Left lung (tissue), 10 donors: ENCODE data around the gene WDR88. TPM values are rescaled to one million over a fixed set of nuclear protein-coding genes. Genes with fewer than 3 reads are reported as not detected.
A peak's percentile ranks its signal among the peaks of the same experiment; 100 is the strongest.

Source experiments
- ATAC-seq: fragments of 200-7000 bp; cut with Tn5 transposase; one replicate; pipeline ENCODE4 v1.9.1; 2020; ENCODE audit warnings: moderate library complexity
- DNase-seq, 4 donors: peaks; one replicate each; pipeline ENCODE4 v3.0.0-alpha.2; 2013 to 2020
- H3K27ac ChIP-seq, 2 donors: fragments of 200-600 bp; sonication (generic) in 1 of 2; one replicate each; pipeline versions ENCODE4 v1.5.0 to v1.8.0; 2020 to 2021
- H3K27me3 ChIP-seq, 2 donors: fragments of 200-600 bp; sonication (generic) in 1 of 2; one replicate each; pipeline versions ENCODE4 v1.5.0 to v1.8.0; 2020 to 2021
- H3K36me3 ChIP-seq, 2 donors: fragments of 200-600 bp; sonication (generic) in 1 of 2; one replicate each; pipeline versions ENCODE4 v1.5.0 to v1.8.0; 2020 to 2021
- H3K4me1 ChIP-seq, 2 donors: fragments of 200-600 bp; one replicate each; pipeline ENCODE4 v1.8.0; 2021
- H3K4me3 ChIP-seq, 2 donors: fragments of 200-600 bp; sonication (generic) in 1 of 2; one replicate each; pipeline versions ENCODE4 v1.5.0 to v1.8.0; 2020 to 2021; ENCODE audit warnings: mild to moderate bottlenecking in 1 of 2
- H3K9me3 ChIP-seq, 2 donors: fragments of 200-600 bp; sonication (generic) in 1 of 2; one replicate each; pipeline versions ENCODE4 v1.5.0 to v1.8.0; 2020 to 2021
- intact Hi-C, 2 donors: fragments of 100-400 bp; cut with DNase I; formaldehyde crosslinking; loops; one replicate each; pipeline versions ENCODE4 v1.11.2 to v1.14.2; 2022
- polyA plus RNA-seq, 6 donors: library from polyadenylated mRNA; unstranded; fragments of 120-200 nt; gene quantifications; one replicate each; pipeline ENCODE4 v1.2.1, GENCODE V29; 2013; ENCODE audit not compliant: insufficient read length in 6 of 6
- total RNA-seq, 2 donors: library from RNA; stranded (reverse); fragmentation: NEBNext Ultra II Directional; extraction: Animal tissue kit (Norgen Biotek cat#: 25700); gene quantifications; one replicate each; pipeline ENCODE4 v1.2.1, GENCODE V29; 2021
- TF ChIP-seq, protein P1 (sequence below), 2 donors: fragments of 200-600 bp; sonication (generic) in 1 of 2; IDR thresholded peaks; one replicate each; pipeline versions ENCODE4 v1.5.0 to v1.8.0; 2021; ENCODE audit warnings: antibody characterized with exemption in 2 of 2
- donor health status: DM: no; HTN: yes; CAD: no.
- donor health status: DM: no; HTN: no; CAD: no.

The WDR88 gene
- total and polyA plus RNA-seq, 8 donors, result 1.2 to 1.9 (median 1.5) TPM; not detected in 2

DNA sequence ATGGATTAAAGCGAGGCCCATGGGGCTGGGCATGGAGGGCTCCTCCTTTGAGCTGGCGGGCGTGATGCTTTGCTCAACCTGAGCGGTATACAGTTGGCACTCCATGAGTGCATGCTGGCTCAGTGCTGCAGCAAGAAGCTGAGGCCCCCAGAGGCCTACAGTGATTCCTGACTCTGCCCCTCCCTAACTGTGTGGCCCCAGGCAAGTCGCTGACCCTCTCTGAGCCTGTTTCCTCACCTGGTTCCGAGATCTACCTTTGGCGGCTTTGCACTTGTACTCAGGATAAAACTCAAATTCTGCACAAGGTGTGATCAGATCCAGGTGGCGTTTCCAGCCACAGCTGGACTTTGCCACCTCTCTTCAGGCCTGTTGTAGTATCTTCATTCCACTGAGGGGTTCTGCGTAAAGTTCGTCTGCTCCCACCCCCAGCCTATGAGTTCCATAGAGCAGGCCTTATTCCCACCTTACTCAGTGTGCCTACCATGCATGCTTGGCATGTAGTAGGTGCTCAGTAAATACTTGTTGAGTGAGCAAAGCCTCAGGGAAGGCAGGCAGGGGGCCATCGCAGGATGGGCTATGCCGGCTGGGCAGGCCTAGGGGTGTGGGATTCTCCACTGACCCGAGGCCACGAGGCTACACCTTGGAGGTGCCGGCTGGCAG lies 70.1 kb downstream of the WDR88 start:
- no peak for DNase-seq
- Histone ChIP-seq H3K27me3 (no peaks in the 10 kb centered on the region), H3K9me3 (no peaks in the 10 kb centered on the region), H3K4me1 (peaks cover 0 to 21% of the 10 kb centered on the region in 2 donors), H3K4me3 (no peak overlapping the region), H3K27ac (no peak overlapping the region), H3K36me3 (peaks cover 0 to 41% of the 10 kb centered on the region in 2 donors)
- TF ChIP-seq, protein P1, sequence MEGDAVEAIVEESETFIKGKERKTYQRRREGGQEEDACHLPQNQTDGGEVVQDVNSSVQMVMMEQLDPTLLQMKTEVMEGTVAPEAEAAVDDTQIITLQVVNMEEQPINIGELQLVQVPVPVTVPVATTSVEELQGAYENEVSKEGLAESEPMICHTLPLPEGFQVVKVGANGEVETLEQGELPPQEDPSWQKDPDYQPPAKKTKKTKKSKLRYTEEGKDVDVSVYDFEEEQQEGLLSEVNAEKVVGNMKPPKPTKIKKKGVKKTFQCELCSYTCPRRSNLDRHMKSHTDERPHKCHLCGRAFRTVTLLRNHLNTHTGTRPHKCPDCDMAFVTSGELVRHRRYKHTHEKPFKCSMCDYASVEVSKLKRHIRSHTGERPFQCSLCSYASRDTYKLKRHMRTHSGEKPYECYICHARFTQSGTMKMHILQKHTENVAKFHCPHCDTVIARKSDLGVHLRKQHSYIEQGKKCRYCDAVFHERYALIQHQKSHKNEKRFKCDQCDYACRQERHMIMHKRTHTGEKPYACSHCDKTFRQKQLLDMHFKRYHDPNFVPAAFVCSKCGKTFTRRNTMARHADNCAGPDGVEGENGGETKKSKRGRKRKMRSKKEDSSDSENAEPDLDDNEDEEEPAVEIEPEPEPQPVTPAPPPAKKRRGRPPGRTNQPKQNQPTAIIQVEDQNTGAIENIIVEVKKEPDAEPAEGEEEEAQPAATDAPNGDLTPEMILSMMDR (IDR thresholded peaks at IDR 0.05), result no peak
- intact Hi-C loops, result no loop called here
- ATAC-seq, result no peak

DNA sequence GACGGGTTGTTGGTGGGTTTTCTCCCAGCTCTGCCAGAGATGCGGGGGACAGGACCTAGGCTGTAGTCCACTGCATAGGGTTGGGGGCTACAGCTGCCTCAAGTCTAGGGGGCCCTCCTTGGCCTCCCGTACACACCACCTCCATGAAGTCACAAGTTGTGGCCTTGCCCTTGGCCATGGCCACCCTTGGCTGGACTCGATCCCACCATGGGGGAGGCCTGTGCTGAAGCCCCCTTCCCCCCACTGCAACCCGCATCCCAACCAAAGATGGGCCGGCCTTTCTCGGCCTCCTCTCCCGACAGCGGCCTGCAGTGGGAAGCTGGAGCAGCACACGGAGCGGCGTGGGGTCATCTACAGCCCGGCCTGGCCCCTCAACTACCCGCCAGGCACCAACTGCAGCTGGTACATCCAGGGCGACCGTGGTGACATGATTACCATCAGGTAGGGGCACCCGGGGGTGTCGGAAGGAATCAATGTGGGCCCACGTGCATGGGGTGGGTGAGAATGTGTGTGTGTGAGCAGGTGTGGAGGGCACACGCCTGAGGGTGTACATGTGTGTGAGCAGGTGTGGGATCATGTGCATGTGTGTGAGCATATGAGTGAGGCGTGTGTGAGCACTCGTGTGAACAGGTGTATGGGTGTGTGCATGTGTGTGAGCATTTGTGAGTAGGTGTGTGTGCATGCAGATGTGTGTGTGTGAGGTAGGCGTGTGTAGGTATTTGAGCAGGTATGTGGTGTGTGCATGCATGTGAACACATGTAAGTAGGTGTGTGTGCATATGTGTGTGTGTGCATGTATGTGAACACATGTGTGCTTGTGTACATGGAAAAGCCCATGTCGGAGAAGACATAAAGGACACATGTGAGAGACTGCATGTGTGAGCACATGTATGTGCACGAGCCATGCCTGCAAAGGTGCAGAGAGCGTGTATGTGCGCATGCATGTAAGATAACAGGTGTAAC lies 70.9 kb downstream of the WDR88 start:
- no peak overlapping the region for H3K4me3 ChIP-seq
- peaks cover 0 to 49% of the 10 kb centered on the region in 2 donors for H3K36me3 ChIP-seq
- peak in 1 of 4 donors; percentile 61 for DNase-seq
- peaks cover 0 to 21% of the 10 kb centered on the region in 2 donors for H3K4me1 ChIP-seq
- no peaks in the 10 kb centered on the region for H3K27me3 ChIP-seq
- H3K27ac ChIP-seq, result no peak overlapping the region
- no peaks in the 10 kb centered on the region for H3K9me3 ChIP-seq
- TF ChIP-seq, protein P1 (IDR thresholded peaks at IDR 0.05), result no peak
- intact Hi-C loops, result no loop called here
- ATAC-seq, result no peak

DNA sequence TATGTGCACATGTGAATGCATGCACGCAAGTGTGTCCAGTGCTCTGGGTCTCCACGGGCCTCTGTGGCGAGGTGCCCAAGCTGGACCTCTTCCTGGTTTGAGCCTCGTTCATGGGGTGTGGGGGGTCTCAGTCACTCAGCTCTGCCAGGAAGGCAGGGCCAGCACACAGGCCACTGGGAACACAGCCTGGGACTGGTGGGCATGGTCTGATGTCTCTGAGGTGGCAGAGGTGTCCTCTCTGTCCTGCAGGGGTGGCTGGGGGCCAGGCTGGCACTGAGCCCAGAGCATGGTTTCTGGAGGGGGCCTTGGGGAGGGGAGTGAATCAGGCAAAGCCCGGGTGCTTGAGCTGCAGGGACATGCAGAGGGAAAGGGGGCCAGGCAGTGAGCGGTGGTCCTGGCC lies 71.6 kb downstream of the WDR88 start:
- ATAC-seq (no peak), DNase-seq (peak in 1 of 4 donors; percentile 40)
- TF ChIP-seq, protein P1 (IDR thresholded peaks at IDR 0.05), result no peak
- no peak overlapping the region for H3K27ac ChIP-seq
- intact Hi-C loops, result no loop called here
- peaks cover 0 to 53% of the 10 kb centered on the region in 2 donors for H3K36me3 ChIP-seq
- peaks cover 0 to 16% of the 10 kb centered on the region in 2 donors for H3K4me1 ChIP-seq
- H3K4me3 ChIP-seq, result no peak overlapping the region
- no peaks in the 10 kb centered on the region for H3K27me3 ChIP-seq
- no peaks in the 10 kb centered on the region for H3K9me3 ChIP-seq

DNA sequence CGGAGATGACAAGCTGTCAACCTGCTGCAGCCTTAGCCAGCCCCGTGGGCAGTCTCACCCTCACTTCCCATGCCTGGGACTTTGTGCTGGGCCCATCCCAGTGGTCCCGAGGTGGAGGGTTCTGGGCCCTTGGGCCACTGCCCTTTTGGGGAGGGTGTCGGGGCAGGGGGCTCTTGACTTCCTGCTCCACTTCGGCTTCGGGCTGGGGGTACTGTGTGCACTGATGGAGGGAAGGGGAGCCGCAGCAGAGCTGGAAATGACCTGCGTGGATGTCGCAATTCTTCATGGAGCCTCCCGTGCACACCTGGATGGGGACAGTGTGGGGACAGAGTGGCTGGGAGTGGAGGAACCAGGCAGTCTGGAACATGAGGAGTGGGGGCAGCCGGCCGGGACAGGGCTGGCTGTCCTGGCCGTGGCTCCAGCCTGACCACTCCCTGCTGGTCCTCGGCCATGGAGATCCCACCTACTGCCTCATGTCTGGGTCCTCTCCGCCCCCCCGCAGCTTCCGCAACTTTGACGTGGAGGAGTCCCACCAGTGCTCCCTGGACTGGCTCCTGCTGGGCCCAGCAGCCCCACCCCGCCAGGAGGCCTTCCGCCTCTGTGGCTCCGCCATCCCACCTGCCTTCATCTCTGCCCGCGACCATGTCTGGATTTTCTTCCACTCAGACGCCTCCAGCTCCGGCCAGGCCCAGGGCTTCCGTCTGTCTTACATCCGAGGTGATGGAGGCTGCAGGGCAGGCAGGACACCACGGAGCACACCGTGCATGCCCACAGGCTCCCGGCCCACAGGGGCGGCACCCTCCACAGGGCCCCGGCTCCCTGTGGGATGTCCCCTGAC lies 72.4 kb downstream of the WDR88 start:
- H3K4me1 ChIP-seq, result peaks cover 0 to 13% of the 10 kb centered on the region in 2 donors
- no peaks in the 10 kb centered on the region for H3K9me3 ChIP-seq
- no peak overlapping the region for H3K27ac ChIP-seq
- ATAC-seq (no peak), DNase-seq (peak in 1 of 4 donors; percentile 65)
- H3K36me3 ChIP-seq, result peaks cover 0 to 53% of the 10 kb centered on the region in 2 donors
- no peaks in the 10 kb centered on the region for H3K27me3 ChIP-seq
- intact Hi-C loops, result no loop called here
- TF ChIP-seq, protein P1 (IDR thresholded peaks at IDR 0.05), result no peak
- H3K4me3 ChIP-seq, result no peak overlapping the region
